ENCODE data around the gene STX12.

STX12 gene

DNA sequence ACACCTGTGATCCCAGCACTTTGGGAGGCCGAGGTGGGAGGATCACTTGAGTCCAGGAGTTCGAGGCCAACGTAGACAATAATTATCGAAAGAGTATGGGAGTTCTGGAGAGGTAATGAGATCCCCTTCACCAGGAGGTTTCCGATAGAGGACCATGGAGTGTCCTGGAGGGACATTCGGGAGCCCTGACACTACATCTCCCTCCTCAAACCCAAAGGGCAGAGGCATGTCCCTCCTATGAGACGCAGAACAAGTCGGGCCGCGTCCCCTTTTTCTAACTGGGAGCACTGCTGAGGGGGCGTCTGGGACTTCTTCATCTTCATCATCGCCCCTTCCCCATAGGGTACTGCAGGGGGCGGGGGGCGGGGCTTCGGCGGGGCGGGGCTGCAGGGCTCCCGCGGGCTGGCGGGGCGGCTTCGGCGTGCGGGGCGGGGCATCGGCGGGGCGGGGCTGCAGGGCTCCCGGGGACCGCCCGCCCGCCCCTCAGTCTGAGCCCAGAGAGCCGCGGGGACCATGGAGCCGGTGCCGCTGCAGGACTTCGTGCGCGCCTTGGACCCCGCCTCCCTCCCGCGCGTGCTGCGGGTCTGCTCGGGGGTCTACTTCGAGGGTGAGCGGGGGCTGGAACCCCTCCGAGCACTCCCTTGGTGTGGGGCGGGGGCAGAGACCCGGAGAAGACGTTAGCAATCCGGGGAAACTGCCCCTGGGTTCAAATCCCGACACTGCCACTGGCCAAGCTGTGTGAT lies 99.2 kb downstream of the STX12 start, which contains the start of gene THEMIS2:
Gene THEMIS2 (plus strand): TSS at position 486 of the 743 bp plus-strand sequence. CDS start 28 bp downstream, at position 514.
- DNase-seq: peak; percentile 72
- TF ChIP-seq, protein P1, sequence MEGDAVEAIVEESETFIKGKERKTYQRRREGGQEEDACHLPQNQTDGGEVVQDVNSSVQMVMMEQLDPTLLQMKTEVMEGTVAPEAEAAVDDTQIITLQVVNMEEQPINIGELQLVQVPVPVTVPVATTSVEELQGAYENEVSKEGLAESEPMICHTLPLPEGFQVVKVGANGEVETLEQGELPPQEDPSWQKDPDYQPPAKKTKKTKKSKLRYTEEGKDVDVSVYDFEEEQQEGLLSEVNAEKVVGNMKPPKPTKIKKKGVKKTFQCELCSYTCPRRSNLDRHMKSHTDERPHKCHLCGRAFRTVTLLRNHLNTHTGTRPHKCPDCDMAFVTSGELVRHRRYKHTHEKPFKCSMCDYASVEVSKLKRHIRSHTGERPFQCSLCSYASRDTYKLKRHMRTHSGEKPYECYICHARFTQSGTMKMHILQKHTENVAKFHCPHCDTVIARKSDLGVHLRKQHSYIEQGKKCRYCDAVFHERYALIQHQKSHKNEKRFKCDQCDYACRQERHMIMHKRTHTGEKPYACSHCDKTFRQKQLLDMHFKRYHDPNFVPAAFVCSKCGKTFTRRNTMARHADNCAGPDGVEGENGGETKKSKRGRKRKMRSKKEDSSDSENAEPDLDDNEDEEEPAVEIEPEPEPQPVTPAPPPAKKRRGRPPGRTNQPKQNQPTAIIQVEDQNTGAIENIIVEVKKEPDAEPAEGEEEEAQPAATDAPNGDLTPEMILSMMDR (IDR thresholded peaks at IDR 0.05; ENCODE audit: low read depth, low read length): no peak
- Histone ChIP-seq H3K9me3 (no peaks in the 10 kb centered on the region), H3K4me1 (no peaks in the 10 kb centered on the region), H3K27me3 (no peaks in the 10 kb centered on the region), H3K36me3 (no peaks in the 10 kb centered on the region), H3K4me3 (ENCODE audit: low read depth, low read length) (peak within 1 kb of the TSS; percentile 50)

DNA sequence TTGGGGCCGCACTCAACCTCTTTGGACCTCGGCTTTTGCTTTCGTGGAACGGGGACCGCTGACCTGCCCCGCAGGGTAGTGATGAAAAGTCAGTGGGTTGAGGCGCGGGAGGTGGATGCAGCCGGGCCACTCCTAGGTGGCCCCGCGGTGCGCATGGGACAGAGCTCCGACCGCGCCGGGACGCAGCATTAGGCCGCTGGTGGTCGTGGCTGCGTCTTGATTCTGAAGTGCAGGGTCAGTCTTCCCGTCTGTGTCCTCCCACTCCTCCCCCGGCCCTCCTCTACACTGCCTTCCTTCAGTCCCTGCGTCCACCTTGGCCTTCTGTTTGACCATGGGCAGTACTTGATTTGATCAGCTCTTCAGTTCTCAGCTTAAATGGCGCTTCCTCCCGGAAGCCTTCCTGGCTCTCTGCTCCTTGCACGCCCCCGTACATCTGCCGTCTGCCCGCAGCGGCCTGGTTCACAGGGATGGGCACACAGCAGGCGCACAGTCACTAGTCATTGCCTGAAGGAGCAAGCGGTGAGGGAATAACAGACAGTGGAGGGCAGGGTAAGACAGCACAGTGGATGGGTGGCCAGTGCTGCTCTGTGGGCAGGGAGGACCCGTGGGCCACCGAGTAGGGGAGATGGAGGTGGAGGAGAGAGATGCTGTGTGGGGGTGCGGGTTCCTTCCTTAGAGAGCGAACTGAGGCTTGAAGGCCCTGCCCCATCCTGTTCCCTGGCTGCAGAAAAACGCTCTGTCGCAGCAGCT lies 100.0 kb downstream of the STX12 start:
- no peaks in the 10 kb centered on the region for H3K36me3 ChIP-seq
- TF ChIP-seq, protein P1 (IDR thresholded peaks at IDR 0.05; ENCODE audit: low read depth, low read length): no peak
- H3K4me1 ChIP-seq: no peaks in the 10 kb centered on the region
- H3K27me3 ChIP-seq: no peaks in the 10 kb centered on the region
- DNase-seq: no peak
- H3K4me3 ChIP-seq (ENCODE audit: low read depth, low read length): peak overlapping the region; percentile 50
- no peaks in the 10 kb centered on the region for H3K9me3 ChIP-seq

DNA sequence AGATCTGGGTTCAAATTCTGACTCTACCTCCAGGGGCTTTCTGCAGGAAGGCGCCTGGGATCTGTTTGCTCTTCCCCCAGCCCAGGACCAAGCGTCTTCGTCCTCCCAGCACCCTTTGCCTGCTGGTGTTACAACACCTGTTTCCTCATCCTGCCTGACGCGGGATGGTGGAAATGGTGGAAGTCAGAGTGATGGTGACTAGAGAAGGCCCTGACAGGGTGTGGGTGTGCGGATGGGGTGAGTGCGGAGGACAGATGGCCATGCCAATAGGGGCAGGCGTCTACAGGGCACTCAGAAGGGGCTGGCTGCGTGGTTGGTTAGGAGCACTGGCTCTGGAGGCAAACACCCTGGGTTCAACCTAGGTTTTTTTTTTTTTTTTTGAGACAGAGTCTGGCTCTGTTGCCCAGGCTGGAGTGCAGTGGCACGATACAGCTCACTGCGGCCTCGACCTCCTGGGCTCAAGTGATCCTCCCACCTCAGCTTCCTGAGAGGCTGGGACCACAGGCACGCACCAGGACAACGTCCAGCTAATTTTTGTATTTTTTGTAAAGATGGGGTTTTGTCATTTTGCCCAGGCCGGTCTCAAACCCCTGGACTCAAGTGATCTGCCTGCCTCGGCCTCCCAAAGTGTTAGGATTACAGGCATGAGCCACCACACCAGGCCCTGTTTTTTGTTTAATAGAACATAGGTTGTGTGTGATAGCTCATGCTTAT lies 100.8 kb downstream of the STX12 start:
- Histone ChIP-seq H3K4me1 (no peaks in the 10 kb centered on the region), H3K36me3 (no peaks in the 10 kb centered on the region), H3K9me3 (no peaks in the 10 kb centered on the region), H3K4me3 (ENCODE audit: low read depth, low read length) (no peak overlapping the region), H3K27me3 (no peaks in the 10 kb centered on the region)
- TF ChIP-seq, protein P1 (IDR thresholded peaks at IDR 0.05; ENCODE audit: low read depth, low read length): no peak
- DNase-seq: no peak
